RWPE2 (cell line): ENCODE results near the gene CLMP.

Source experiments
- ATAC-seq: fragments of 200-7000 bp; cut with Tn5 transposase; 3 replicates; pipeline ENCODE4 v1.9.1; 2021; ENCODE audit warnings: low read depth
- DNase-seq: peaks from one replicate; pipeline ENCODE4 v3.0.0-alpha.2; 2020; ENCODE audit warnings: low spot score
- H3K27ac ChIP-seq: fragments of 450-650 bp; 2 replicates; pipeline ENCODE4 v1.5.1; 2017; ENCODE audit warnings: mild to moderate bottlenecking; ENCODE audit not compliant: poor library complexity, severe bottlenecking
- H3K27me3 ChIP-seq: fragments of 250-450 bp; sonication (Bioruptor Pico); 2 replicates; pipeline ENCODE4 v1.5.1; 2021; ENCODE audit warnings: mild to moderate bottlenecking, moderate library complexity; ENCODE audit not compliant: insufficient read depth, poor library complexity, severe bottlenecking
- H3K36me3 ChIP-seq: fragments of 250-450 bp; sonication (Bioruptor Pico); 2 replicates; pipeline ENCODE4 v1.5.1; 2020; ENCODE audit warnings: low read depth, mild to moderate bottlenecking, moderate library complexity
- H3K4me1 ChIP-seq: fragments of 250-450 bp; sonication (Bioruptor Pico); 2 replicates; pipeline ENCODE4 v1.5.1; 2021; ENCODE audit warnings: mild to moderate bottlenecking, moderate library complexity; ENCODE audit not compliant: insufficient read depth, poor library complexity, severe bottlenecking
- H3K4me3 ChIP-seq: fragments of 250-450 bp; sonication (Bioruptor Pico); 2 replicates; pipeline ENCODE4 v1.5.1; 2021; ENCODE audit warnings: mild to moderate bottlenecking, moderate library complexity; ENCODE audit not compliant: severe bottlenecking
- H3K9me3 ChIP-seq: fragments of 250-450 bp; sonication (Bioruptor Pico); 2 replicates; pipeline ENCODE4 v1.5.1; 2021; ENCODE audit warnings: mild to moderate bottlenecking, moderate library complexity; ENCODE audit not compliant: severe bottlenecking
- CTCF ChIP-seq: fragments of 450-650 bp; IDR thresholded peaks from one replicate; pipeline ENCODE4 v1.5.1; 2017; ENCODE audit warnings: mild to moderate bottlenecking, moderate library complexity; ENCODE audit not compliant: poor library complexity, severe bottlenecking

CLMP gene

DNA sequence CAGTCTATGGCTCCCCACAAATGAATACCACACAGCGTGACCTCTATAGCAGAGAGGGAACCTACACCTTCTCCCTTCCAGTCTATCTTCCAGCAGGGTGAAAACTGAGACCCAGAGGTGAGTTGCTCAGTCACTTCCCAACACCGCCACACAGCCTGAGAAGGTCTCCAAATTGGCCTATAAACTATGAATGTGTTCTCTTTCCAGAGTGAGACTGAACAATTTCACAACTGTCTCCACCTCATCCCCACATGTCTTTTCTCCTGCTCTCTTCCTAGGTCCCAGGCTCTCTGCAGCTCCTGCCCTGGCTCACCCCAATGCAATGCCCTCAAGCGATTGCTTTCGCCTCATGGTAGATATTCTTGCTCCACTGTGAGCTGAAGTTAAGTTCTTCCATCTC lies 14.0 kb downstream of the CLMP start:
- ATAC-seq (no peak), DNase-seq (no peak)
- no peaks in the 10 kb centered on the region for H3K9me3 ChIP-seq
- H3K36me3 ChIP-seq, result peaks cover 11% of the 10 kb centered on the region; the same call in 1 of the 2 replicates
- peaks cover 32% of the 10 kb centered on the region for H3K4me1 ChIP-seq
- no peak overlapping the region for H3K27ac ChIP-seq
- no peak overlapping the region for H3K4me3 ChIP-seq
- TF ChIP-seq CTCF, result no peak
- no peaks in the 10 kb centered on the region for H3K27me3 ChIP-seq

GRCh38 chr11:123180574-123180973 lies 14.5 kb downstream of the CLMP start:
- TF ChIP-seq CTCF, result no peak
- Histone ChIP-seq H3K4me3 (no peak overlapping the region), H3K9me3 (no peaks in the 10 kb centered on the region), H3K27me3 (no peaks in the 10 kb centered on the region), H3K36me3 (peaks cover 11% of the 10 kb centered on the region; the same call in 1 of the 2 replicates), H3K4me1 (peaks cover 30% of the 10 kb centered on the region), H3K27ac (no peak overlapping the region)
- no peak for ATAC-seq
- no peak for DNase-seq

GRCh38 chr11:123180166-123180565 lies 14.9 kb downstream of the CLMP start:
- ATAC-seq, result 0 out of 3 replicates have a peak, but pooled peaks have one; percentile 22

GRCh38 chr11:123179586-123179985 lies 15.5 kb downstream of the CLMP start:
- H3K27me3 ChIP-seq, result no peaks in the 10 kb centered on the region
- H3K9me3 ChIP-seq, result no peaks in the 10 kb centered on the region
- H3K4me1 ChIP-seq, result peaks cover 31% of the 10 kb centered on the region
- peaks cover 11% of the 10 kb centered on the region; the same call in 1 of the 2 replicates for H3K36me3 ChIP-seq
- TF ChIP-seq CTCF, result no peak
- ATAC-seq, result no peak
- H3K27ac ChIP-seq, result no peak overlapping the region
- no peak overlapping the region for H3K4me3 ChIP-seq
- DNase-seq, result no peak

More at GRCh38 chr11:123180166-123180565, 14.9 kb downstream of the CLMP start:
- Histone ChIP-seq H3K9me3 (no peaks in the 10 kb centered on the region), H3K4me3 (no peak overlapping the region), H3K27me3 (no peaks in the 10 kb centered on the region), H3K36me3 (peaks cover 11% of the 10 kb centered on the region; the same call in 1 of the 2 replicates), H3K4me1 (peaks cover 31% of the 10 kb centered on the region), H3K27ac (no peak overlapping the region)
- DNase-seq, result no peak
- no peak for TF ChIP-seq CTCF

GRCh38 chr11:123178186-123178585 lies 16.9 kb downstream of the CLMP start:
- H3K27ac ChIP-seq, result no peak overlapping the region
- no peak for DNase-seq
- no peak for TF ChIP-seq CTCF
- no peak for ATAC-seq
- no peaks in the 10 kb centered on the region for H3K27me3 ChIP-seq
- peaks cover 5% of the 10 kb centered on the region; the same call in 1 of the 2 replicates for H3K36me3 ChIP-seq
- no peaks in the 10 kb centered on the region for H3K9me3 ChIP-seq
- H3K4me3 ChIP-seq, result no peak overlapping the region
- peaks cover 31% of the 10 kb centered on the region for H3K4me1 ChIP-seq
